ENCODE results near the gene PPP2R5D. TPM values are rescaled to one million over a fixed set of nuclear protein-coding genes. Genes with fewer than 3 reads are reported as not detected.

PPP2R5D gene
- total RNA-seq, 2 experiments from 2014 or later, result 35.0 to 35.6 TPM

GRCh38 chr6:43059168-43060033, 75.0 kb downstream of the PPP2R5D start, which contains the start of the genes KLC4 and MRPL2:
Gene KLC4 (plus strand): TSS chr6:43059631. CDS start chr6:43061336, 1,705 bp downstream.
Gene MRPL2 (minus strand): TSS chr6:43059434. CDS start chr6:43059381, 53 bp downstream.
- H3K9me2 ChIP-seq (ENCODE audit: insufficient read depth, low read length), result no peaks in the 10 kb centered on the region
- no peaks in the 10 kb centered on the region for H3K9me3 ChIP-seq (ENCODE audit: low read length)
- DNase-seq (ENCODE audit: low spot score), result peak; percentile 99
- H3K4me3 ChIP-seq (ENCODE audit: low read depth, low read length, poor library complexity, severe bottlenecking), result peak within 1 kb of the TSS; percentile 95
- peak within 1 kb of the TSS; percentile 97 for H3K4me2 ChIP-seq (ENCODE audit: low read length)
- H3K4me1 ChIP-seq (ENCODE audit: insufficient read depth, low read length, poor library complexity, severe bottlenecking), result peaks cover 18% of the 10 kb centered on the region
- CTCF ChIA-PET (ENCODE audit: unreplicated experiment), result interaction anchor here (0.9 to 1.2 kb wide), 3 partner anchors 12 to 165 kb away, joined by 3 to 4 read pairs (median 3); no protein-coding TSS in a partner anchor
- TF ChIP-seq CTCF (conservative IDR thresholded peaks at IDR 0.05; ENCODE audit: low read length) (no peak), EZH2phosphoT487 (IDR thresholded peaks at IDR 0.05; ENCODE audit: borderline replicate concordance, low read depth, low read length) (no peak)
- H3K27ac ChIP-seq (ENCODE audit: low read depth, low read length, poor library complexity, severe bottlenecking), result peak within 1 kb of the TSS; percentile 23
- peaks cover 17% of the 10 kb centered on the region for H3K79me2 ChIP-seq (ENCODE audit: insufficient read depth, low read depth, low read length)
- peak within 1 kb of the TSS; percentile 87 for H2AFZ ChIP-seq (ENCODE audit: low read length)
- H4K20me1 ChIP-seq (ENCODE audit: insufficient read depth, low read length), result no peaks in the 10 kb centered on the region
- no TSS peak for BruUV-seq (replicated peaks)
- intact Hi-C loops (cut with micrococcal nuclease; ENCODE audit: unreplicated experiment), result no loop called here
- POLR2A ChIA-PET, result interaction anchor here (0.6 to 2.2 kb wide), 15 partner anchors 9 to 920 kb away, joined by 3 to 7 read pairs (median 4); partner anchors contain the start of genes KLHDC3, MEA1, PEX6 and PPP2R5D
- peaks cover 11% of the 10 kb centered on the region for H3K36me3 ChIP-seq (ENCODE audit: insufficient read depth, low read length)

- no peaks in the 10 kb centered on the region for H3K9me2 ChIP-seq (ENCODE audit: insufficient read depth, low read length)
- peak overlapping the region; percentile 97 for H3K4me2 ChIP-seq (ENCODE audit: low read length)
- no peaks in the 10 kb centered on the region for H4K20me1 ChIP-seq (ENCODE audit: insufficient read depth, low read length)
- CTCF ChIA-PET (ENCODE audit: unreplicated experiment), result interaction anchor here (0.6 to 1.0 kb wide), 3 partner anchors 83 to 92 kb away, joined by 3 to 4 read pairs (median 3); no protein-coding TSS in a partner anchor
- peaks cover 17% of the 10 kb centered on the region for H3K79me2 ChIP-seq (ENCODE audit: insufficient read depth, low read depth, low read length)
- H3K9me3 ChIP-seq (ENCODE audit: low read length), result no peaks in the 10 kb centered on the region
- H3K4me3 ChIP-seq (ENCODE audit: low read depth, low read length, poor library complexity, severe bottlenecking), result peak overlapping the region; percentile 95
- H2AFZ ChIP-seq (ENCODE audit: low read length), result peak overlapping the region; percentile 87
- H3K27ac ChIP-seq (ENCODE audit: low read depth, low read length, poor library complexity, severe bottlenecking), result peak overlapping the region; percentile 13
- H3K4me1 ChIP-seq (ENCODE audit: insufficient read depth, low read length, poor library complexity, severe bottlenecking), result peaks cover 17% of the 10 kb centered on the region
- DNase-seq (ENCODE audit: low spot score), result no peak
- TF ChIP-seq EZH2phosphoT487 (IDR thresholded peaks at IDR 0.05; ENCODE audit: borderline replicate concordance, low read depth, low read length), result no peak
- TF ChIP-seq CTCF (conservative IDR thresholded peaks at IDR 0.05; ENCODE audit: low read length), result no peak
- POLR2A ChIA-PET, result interaction anchor here (0.7 to 2.2 kb wide), 6 partner anchors 16 to 461 kb away, joined by 3 to 6 read pairs (median 3); partner anchors contain the start of gene PTK7
- peaks cover 11% of the 10 kb centered on the region for H3K36me3 ChIP-seq (ENCODE audit: insufficient read depth, low read length)
- no TSS peak for BruUV-seq (replicated peaks)
- intact Hi-C loops (cut with micrococcal nuclease; ENCODE audit: unreplicated experiment), result no loop called here
These were observed 75.8 kb downstream of the PPP2R5D start for GRCh38 chr6:43060034-43060754.
